Hepatocyte (in vitro differentiated cells): ENCODE results near the gene PPIG. TPM values are rescaled to one million over a fixed set of nuclear protein-coding genes. Genes with fewer than 3 reads are reported as not detected.

Source experiments
- DNase-seq: peaks from one replicate; pipeline ENCODE4 v3.0.0-alpha.2; 2016; ENCODE audit warnings: low spot score
- H2AFZ ChIP-seq: fragments of 200-600 bp; sonication (generic); 2 replicates; pipeline ENCODE4 v1.6.0; 2016; ENCODE audit warnings: antibody characterized with exemption, mild to moderate bottlenecking
- H3K27ac ChIP-seq: fragments of 200-600 bp; sonication (generic); 2 replicates; pipeline ENCODE4 v1.5.1; 2016; ENCODE audit warnings: mild to moderate bottlenecking
- H3K27me3 ChIP-seq: fragments of 200-600 bp; sonication (generic); 2 replicates; pipeline ENCODE4 v1.6.1; 2016
- H3K36me3 ChIP-seq: fragments of 200-600 bp; sonication (generic); replicated peaks from 2 replicates; pipeline ENCODE4 v1.5.1; 2016; ENCODE audit warnings: low read depth; ENCODE audit not compliant: insufficient read depth
- H3K4me1 ChIP-seq: fragments of 200-600 bp; sonication (generic); 2 replicates; pipeline ENCODE4 v1.5.1; 2016; ENCODE audit warnings: mild to moderate bottlenecking, moderate library complexity; ENCODE audit not compliant: insufficient read depth
- H3K4me2 ChIP-seq: fragments of 200-600 bp; sonication (generic); 2 replicates; pipeline ENCODE4 v1.6.0; 2016
- H3K4me3 ChIP-seq: fragments of 200-600 bp; sonication (generic); 2 replicates; pipeline ENCODE4 v1.5.1; 2016; ENCODE audit warnings: mild to moderate bottlenecking
- H3K79me2 ChIP-seq: fragments of 200-600 bp; sonication (generic); 2 replicates; pipeline ENCODE4 v1.6.0; 2017; ENCODE audit warnings: mild to moderate bottlenecking
- H3K9me2 ChIP-seq: fragments of 200-600 bp; sonication (generic); replicated peaks from 2 replicates; pipeline ENCODE4 v1.6.0; 2017; ENCODE audit warnings: mild to moderate bottlenecking; ENCODE audit not compliant: insufficient read depth
- H3K9me3 ChIP-seq: fragments of 200-600 bp; sonication (generic); 2 replicates; pipeline ENCODE4 v1.5.1; 2016; ENCODE audit warnings: low read depth, mild to moderate bottlenecking
- H4K20me1 ChIP-seq: fragments of 200-600 bp; sonication (generic); 2 replicates; pipeline ENCODE4 v1.6.0; 2016; ENCODE audit warnings: mild to moderate bottlenecking; ENCODE audit not compliant: insufficient read depth, poor library complexity, severe bottlenecking
- CTCF ChIP-seq: fragments of 200-600 bp; sonication (generic); IDR thresholded peaks from 2 replicates; pipeline ENCODE4 v1.5.1; 2016; ENCODE audit warnings: antibody characterized with exemption, mild to moderate bottlenecking; ENCODE audit not compliant: poor library complexity
- EZH2 ChIP-seq: fragments of 200-600 bp; sonication (generic); IDR thresholded peaks from 2 replicates; pipeline ENCODE4 v1.6.1; 2016; ENCODE audit warnings: antibody characterized with exemption, mild to moderate bottlenecking, borderline replicate concordance
- EZH2phosphoT487 ChIP-seq: fragments of 200-600 bp; sonication (generic); IDR thresholded peaks from one replicate; pipeline ENCODE4 v1.6.1; 2018; ENCODE audit warnings: antibody characterized with exemption, mild to moderate bottlenecking, low read depth, moderate library complexity; ENCODE audit not compliant: unreplicated experiment, severe bottlenecking
- WGBS: methylation state at CpG from one replicate; pipeline ENCODE4 v1.1.6; 2016; ENCODE audit warnings: low lambda C conversion rate; ENCODE audit errors: missing lambda C conversion rate; 5-methylcytosine and 5-hydroxymethylcytosine counted together
- polyA plus RNA-seq: library from polyadenylated mRNA; unstranded; fragments of >200 nt; fragmentation: Nextera tagmentation; extraction: Ambion mirVana; gene quantifications from 2 replicates; pipeline ENCODE4 v1.2.1, GENCODE V29; 2016
- total RNA-seq: library from RNA; depleted of rRNA; stranded (reverse); fragments of >200 nt; gene quantifications from 2 replicates; pipeline ENCODE4 v1.2.3, GENCODE V29; 2014

Gene PPIG
- total and polyA plus RNA-seq, 2 experiments from 2014 or later, result 37.4 to 68.1 TPM

DNA sequence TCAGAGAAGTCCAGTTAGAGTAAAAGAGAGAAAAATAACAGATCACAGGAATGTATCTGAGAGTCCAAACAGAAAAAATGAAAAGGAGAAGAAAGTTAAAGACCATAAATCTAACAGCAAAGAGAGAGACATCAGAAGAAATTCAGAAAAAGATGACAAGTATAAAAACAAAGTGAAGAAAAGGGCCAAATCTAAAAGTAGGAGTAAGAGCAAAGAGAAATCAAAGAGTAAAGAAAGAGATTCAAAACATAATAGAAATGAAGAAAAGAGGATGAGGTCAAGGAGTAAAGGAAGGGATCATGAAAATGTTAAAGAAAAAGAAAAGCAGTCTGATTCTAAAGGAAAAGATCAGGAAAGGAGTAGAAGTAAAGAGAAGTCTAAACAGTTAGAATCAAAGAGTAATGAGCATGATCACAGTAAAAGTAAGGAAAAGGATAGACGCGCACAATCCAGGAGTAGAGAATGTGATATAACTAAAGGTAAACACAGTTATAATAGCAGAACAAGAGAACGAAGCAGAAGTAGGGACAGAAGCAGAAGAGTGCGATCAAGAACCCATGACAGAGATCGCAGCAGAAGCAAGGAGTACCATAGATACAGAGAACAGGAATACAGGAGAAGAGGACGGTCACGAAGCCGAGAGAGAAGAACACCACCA lies 52.4 kb downstream of the PPIG start:
- WGBS, result 100% methylated on average over 8 of the region's 8 CpGs

DNA sequence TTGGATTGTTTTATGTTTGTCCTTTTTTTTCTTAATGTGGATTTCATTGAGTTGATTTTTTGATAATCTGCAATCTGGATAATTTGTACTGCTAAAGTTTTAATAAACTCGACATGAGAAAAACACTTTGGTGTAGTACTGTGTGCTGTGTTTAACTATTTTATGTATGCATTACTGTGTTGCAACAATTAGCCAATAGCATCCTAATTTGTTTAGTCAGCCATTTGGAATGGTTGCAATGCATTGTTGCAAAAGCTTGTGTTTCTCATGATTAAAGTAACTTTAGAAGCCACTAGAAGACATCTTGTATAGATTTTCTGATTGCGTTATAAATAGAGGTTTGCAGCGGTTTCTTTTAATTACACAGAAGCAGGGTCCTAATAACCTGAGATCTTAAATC lies 53.5 kb downstream of the PPIG start:
- no peak for TF ChIP-seq CTCF
- TF ChIP-seq EZH2, result no peak
- TF ChIP-seq EZH2phosphoT487, result no peak
- H3K36me3 ChIP-seq, result peaks cover 4% of the 10 kb centered on the region
- DNase-seq, result no peak
- H3K4me1 ChIP-seq, result peaks cover 15% of the 10 kb centered on the region
- H3K4me3 ChIP-seq, result no peak overlapping the region
- 95% methylated on average over 3 of the region's 3 CpGs for WGBS
- H3K9me2 ChIP-seq, result no peaks in the 10 kb centered on the region
- no peaks in the 10 kb centered on the region for H3K9me3 ChIP-seq
- peaks cover 3% of the 10 kb centered on the region for H4K20me1 ChIP-seq
- H3K79me2 ChIP-seq, result no peaks in the 10 kb centered on the region
- no peaks in the 10 kb centered on the region for H3K27me3 ChIP-seq
- no peak overlapping the region for H3K4me2 ChIP-seq
- H3K27ac ChIP-seq, result no peak overlapping the region
- H2AFZ ChIP-seq, result no peak overlapping the region

More for the DNA sequence above, 52.4 kb downstream of the PPIG start:
- peaks cover 4% of the 10 kb centered on the region for H3K36me3 ChIP-seq
- no peak for DNase-seq
- H3K79me2 ChIP-seq, result no peaks in the 10 kb centered on the region
- H3K27me3 ChIP-seq, result no peaks in the 10 kb centered on the region
- no peak overlapping the region for H3K4me2 ChIP-seq
- no peak overlapping the region for H3K27ac ChIP-seq
- peaks cover 9% of the 10 kb centered on the region for H3K4me1 ChIP-seq
- H3K9me2 ChIP-seq, result no peaks in the 10 kb centered on the region
- H3K4me3 ChIP-seq, result no peak overlapping the region
- H4K20me1 ChIP-seq, result peaks cover 3% of the 10 kb centered on the region
- no peak for TF ChIP-seq EZH2phosphoT487
- no peak for TF ChIP-seq EZH2
- TF ChIP-seq CTCF, result no peak
- H2AFZ ChIP-seq, result no peak overlapping the region
- H3K9me3 ChIP-seq, result no peaks in the 10 kb centered on the region

GRCh38 chr2:169640104-169640503 lies 56.0 kb downstream of the PPIG start:
- no peak for DNase-seq
- H3K79me2 ChIP-seq, result no peaks in the 10 kb centered on the region
- no peaks in the 10 kb centered on the region for H3K27me3 ChIP-seq
- TF ChIP-seq CTCF (no peak), EZH2phosphoT487 (no peak), EZH2 (no peak)
- H3K27ac ChIP-seq, result no peak overlapping the region
- H3K4me1 ChIP-seq, result peaks cover 15% of the 10 kb centered on the region
- no peak overlapping the region for H3K4me3 ChIP-seq
- 86% methylated on average over 2 of the region's 2 CpGs for WGBS
- peaks cover 4% of the 10 kb centered on the region for H3K36me3 ChIP-seq
- H3K4me2 ChIP-seq, result no peak overlapping the region
- H3K9me2 ChIP-seq, result no peaks in the 10 kb centered on the region
- H3K9me3 ChIP-seq, result no peaks in the 10 kb centered on the region
- no peak overlapping the region for H2AFZ ChIP-seq
- peaks cover 3% of the 10 kb centered on the region for H4K20me1 ChIP-seq
